Heart right ventricle (tissue), 16 donors: ENCODE results near the gene RAF1. TPM values are rescaled to one million over a fixed set of nuclear protein-coding genes. Genes with fewer than 3 reads are reported as not detected.

ENCODE experiments used
- ATAC-seq, 8 donors: fragments of 200-7000 bp; cut with Tn5 transposase; one replicate each; pipeline ENCODE4 v1.9.1; 2020; ENCODE audit warnings: mild to moderate bottlenecking in 8 of 8, moderate library complexity in 8 of 8, moderate number of reproducible peaks in 1 of 8
- DNase-seq, 2 donors: peaks; one replicate each; pipeline ENCODE4 v3.0.0-alpha.2; 2020
- H3K27ac ChIP-seq, 10 donors: fragments of 200-600 bp; sonication (generic) in 2 of 10; one replicate each; pipeline versions ENCODE4 v1.5.0 to v1.8.0; 2020 to 2022; ENCODE audit warnings: mild to moderate bottlenecking in 3 of 10
- H3K27me3 ChIP-seq, 7 donors: fragments of 200-600 bp; one replicate each; pipeline ENCODE4 v1.8.0; 2021 to 2022; ENCODE audit warnings: mild to moderate bottlenecking in 2 of 7
- H3K36me3 ChIP-seq, 9 donors: fragments of 200-600 bp; sonication (generic) in 1 of 9; one replicate each; pipeline versions ENCODE4 v1.5.0 to v1.8.0; 2020 to 2022; ENCODE audit warnings: mild to moderate bottlenecking in 2 of 9
- H3K4me1 ChIP-seq, 9 donors: fragments of 200-600 bp; sonication (generic) in 1 of 9; one replicate each; pipeline versions ENCODE4 v1.5.0 to v1.8.0; 2020 to 2022; ENCODE audit warnings: mild to moderate bottlenecking in 4 of 9
- H3K4me3 ChIP-seq, 10 donors: fragments of 200-600 bp; sonication (generic) in 2 of 10; one replicate each; pipeline versions ENCODE4 v1.5.0 to v1.8.0; 2020 to 2022; ENCODE audit warnings: mild to moderate bottlenecking in 7 of 10, moderate library complexity in 2 of 10
- H3K9me3 ChIP-seq, 11 donors: fragments of 200-600 bp in 10 of 11; sonication (generic) in 2 of 11; one replicate each; pipeline versions ENCODE4 v1.5.0 to v1.8.0; 2013 to 2022; ENCODE audit warnings: mild to moderate bottlenecking in 2 of 11, control low read depth in 1 of 11, moderate library complexity in 1 of 11
- WGBS, 2 donors: extraction: QIAGEN DNeasy Blood & Tissue Kit; methylation state at CpG; one replicate each; pipeline ENCODE4 v1.1.7; 2013; ENCODE audit warnings: inconsistent platforms in 1 of 2; 5-methylcytosine and 5-hydroxymethylcytosine counted together
- intact Hi-C, 10 donors: fragments of 100-400 bp; cut with DNase I; formaldehyde crosslinking; loops; one replicate each; pipeline versions ENCODE4 v1.11.1 to v1.14.2; 2022
- polyA plus RNA-seq, 2 donors: library from polyadenylated mRNA; stranded (reverse); fragments of 200-250 nt; gene quantifications; one replicate each; pipeline ENCODE4 v1.2.3, GENCODE V29; 2013
- total RNA-seq, 10 donors: library from RNA; stranded (reverse); fragmentation: NEBNext Ultra II Directional in 3 of 10; extraction: Animal tissue kit (Norgen Biotek cat#: 25700) in 3 of 10; gene quantifications; one replicate each; pipeline versions ENCODE4 v1.2.1 to v1.2.4, GENCODE V29; 2021 to 2023
- TF ChIP-seq, protein P1 (sequence below), 9 donors: fragments of 200-600 bp; sonication (generic) in 2 of 9; IDR thresholded peaks; one replicate each; pipeline versions ENCODE4 v1.5.0 to v1.8.0; 2021 to 2022; ENCODE audit warnings: antibody characterized with exemption in 9 of 9, mild to moderate bottlenecking in 5 of 9, moderate library complexity in 1 of 9
- donor health status: Arrhythmogenic right ventricular cardiomyopathy.
- donor health status: ischemic (EF 13 %, LVEDD 7.1; RV severe dilation, severe dysfunction).
- donor health status: healthy with polysubstance abuse.
- donor health status: DM: no; HTN: yes; CAD: no.
- donor health status: DM: no; HTN: no; CAD: no.
- donor health status: ischemic (EF 25% LVEDD 6.9; RV normal size, moderate dysfunction).
- donor health status: ischemic (EF 25% LVEDD 5.7; RV mildly dilated, moderate dysfunction).
- donor health status: healthy.
- donor health status: DM: yes; HTN: yes; CAD: no.
- donor health status: Ischemic cardiomyopathy.
- donor health status: ischemic (EF 35%, LVEDD 5.7; RV mildly dilated, moderate dysfunction).
- donor health status: nonischemic (EF 11% LVEDD 7.7; RV severe dilation, severe dysfunction).
- donor health status: DM: yes; HTN: yes; CAD: no.
- donor health status: PGD.
- donor health status: ischemic (EF 29% LVEDD 5.4; RV normal size, mild dysfunction).
- donor health status: nonischemic (EF 23%, LVEDD 6.1; RV moderate dilation, normal function).

RAF1 gene
- total and polyA plus RNA-seq, 12 donors = 65.4 to 193 (median 123) TPM

DNA sequence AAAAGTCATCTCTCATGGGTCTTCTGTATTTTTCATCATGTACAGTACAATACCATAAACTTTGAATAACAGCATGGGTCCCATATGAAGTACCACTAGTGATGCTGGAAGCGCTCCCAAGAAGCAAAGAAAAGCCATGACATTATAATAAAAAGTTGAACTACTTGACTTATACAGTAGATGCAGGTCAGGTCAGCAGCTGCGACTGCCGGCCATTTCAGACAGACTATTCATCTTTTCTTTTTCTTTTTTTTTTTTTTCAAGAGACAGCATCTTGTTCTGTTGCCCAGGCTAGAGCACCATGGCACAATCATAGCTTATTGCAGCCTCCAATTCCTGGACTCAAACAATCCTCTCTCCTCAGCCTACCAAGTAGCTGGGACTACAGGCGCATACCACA is 10.2 kb downstream of the RAF1 start:
- peaks cover 0 to 5% (median 0%) of the 10 kb centered on the region in 9 donors for H3K36me3 ChIP-seq
- H3K4me1 ChIP-seq = peaks cover under 1 to 87% (median 63%) of the 10 kb centered on the region in 9 donors
- ATAC-seq (no peak), DNase-seq (no peak)
- 68 to 77% methylated on average over 4 of the region's 4 CpGs for WGBS, 2 donors
- no peaks in the 10 kb centered on the region for H3K9me3 ChIP-seq
- intact Hi-C loops = loop anchor here in 2 of 10 donors (2.0 to 10.0 kb wide), 2 partner anchors 35 to 49 kb away; no protein-coding TSS in a partner anchor
- H3K4me3 ChIP-seq = no peak overlapping the region
- TF ChIP-seq, protein P1, sequence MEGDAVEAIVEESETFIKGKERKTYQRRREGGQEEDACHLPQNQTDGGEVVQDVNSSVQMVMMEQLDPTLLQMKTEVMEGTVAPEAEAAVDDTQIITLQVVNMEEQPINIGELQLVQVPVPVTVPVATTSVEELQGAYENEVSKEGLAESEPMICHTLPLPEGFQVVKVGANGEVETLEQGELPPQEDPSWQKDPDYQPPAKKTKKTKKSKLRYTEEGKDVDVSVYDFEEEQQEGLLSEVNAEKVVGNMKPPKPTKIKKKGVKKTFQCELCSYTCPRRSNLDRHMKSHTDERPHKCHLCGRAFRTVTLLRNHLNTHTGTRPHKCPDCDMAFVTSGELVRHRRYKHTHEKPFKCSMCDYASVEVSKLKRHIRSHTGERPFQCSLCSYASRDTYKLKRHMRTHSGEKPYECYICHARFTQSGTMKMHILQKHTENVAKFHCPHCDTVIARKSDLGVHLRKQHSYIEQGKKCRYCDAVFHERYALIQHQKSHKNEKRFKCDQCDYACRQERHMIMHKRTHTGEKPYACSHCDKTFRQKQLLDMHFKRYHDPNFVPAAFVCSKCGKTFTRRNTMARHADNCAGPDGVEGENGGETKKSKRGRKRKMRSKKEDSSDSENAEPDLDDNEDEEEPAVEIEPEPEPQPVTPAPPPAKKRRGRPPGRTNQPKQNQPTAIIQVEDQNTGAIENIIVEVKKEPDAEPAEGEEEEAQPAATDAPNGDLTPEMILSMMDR (IDR thresholded peaks at IDR 0.05) = no peak
- H3K27ac ChIP-seq = peak overlapping the region in 2 of 10 donors; percentile 36 to 45
- no peaks in the 10 kb centered on the region for H3K27me3 ChIP-seq

DNA sequence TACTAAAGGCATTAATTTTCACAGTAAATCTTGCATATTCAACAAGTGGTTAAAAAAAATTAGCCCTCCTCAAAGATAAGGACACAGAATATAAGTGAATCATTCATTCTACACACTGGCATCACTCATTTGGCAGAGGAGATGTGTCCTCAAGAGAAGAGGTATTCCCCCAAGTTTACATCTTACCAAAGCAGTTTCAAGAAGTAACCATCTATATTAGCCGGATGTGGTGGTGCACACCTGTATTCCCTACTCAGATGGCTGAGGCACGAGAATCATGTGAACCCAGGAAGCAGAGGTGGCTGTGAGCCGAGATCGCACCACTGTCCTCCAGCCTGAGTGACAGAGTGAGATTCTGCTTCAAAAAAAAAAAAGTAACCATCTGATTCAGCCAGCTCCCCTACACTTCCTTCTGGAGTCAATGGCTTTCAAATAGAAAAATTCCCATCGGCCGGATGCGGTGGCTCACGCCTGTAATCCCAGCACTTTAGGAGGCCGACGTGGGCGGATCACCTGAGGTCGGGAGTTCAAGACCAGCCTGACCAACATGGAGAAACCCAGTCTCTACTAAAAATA is 15.4 kb downstream of the RAF1 start:
- H3K36me3 ChIP-seq = peaks cover 0 to 5% (median 0%) of the 10 kb centered on the region in 9 donors
- no peak overlapping the region for H3K4me3 ChIP-seq
- H3K4me1 ChIP-seq = peaks cover 8 to 83% (median 63%) of the 10 kb centered on the region in 9 donors
- H3K27ac ChIP-seq = peak overlapping the region in 2 of 10 donors; percentile 10 to 71
- WGBS, 2 donors = 68 to 84% methylated on average over 12 of the region's 12 CpGs
- TF ChIP-seq, protein P1 (IDR thresholded peaks at IDR 0.05) = no peak
- no peaks in the 10 kb centered on the region for H3K9me3 ChIP-seq
- ATAC-seq = peak in 1 of 8 donors; percentile 24
- H3K27me3 ChIP-seq = no peaks in the 10 kb centered on the region
- no peak for DNase-seq
- intact Hi-C loops = no loop called here

DNA sequence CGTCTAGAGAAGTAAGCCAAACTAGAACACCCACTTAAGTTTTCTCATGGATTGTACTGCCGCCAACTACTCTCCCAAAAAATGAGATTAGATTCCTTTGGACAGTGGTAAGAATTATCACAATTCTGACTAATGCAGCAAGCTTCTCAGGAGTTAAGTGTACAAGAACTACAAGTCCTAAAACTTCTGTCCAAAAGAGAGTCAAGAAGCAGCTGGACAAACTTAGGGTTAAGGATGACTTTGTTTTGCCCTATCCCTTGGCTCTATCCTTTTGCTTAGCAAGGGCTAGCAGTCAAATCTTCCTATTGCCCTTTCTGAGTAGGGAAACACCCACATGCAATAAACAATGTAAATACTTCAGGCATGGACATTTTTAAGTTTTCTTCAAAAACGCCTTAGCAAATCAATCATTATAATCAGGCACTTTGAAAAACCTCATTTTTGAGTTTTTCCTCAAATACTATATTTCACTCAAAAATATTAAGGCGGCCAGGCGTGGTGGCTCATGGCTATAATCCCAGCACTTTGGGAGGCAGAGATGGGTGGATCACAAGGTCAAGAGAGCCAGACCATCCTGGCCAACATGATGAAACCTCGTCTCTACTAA is 19.5 kb downstream of the RAF1 start:
- Histone ChIP-seq H3K4me1 (peaks cover 14 to 64% (median 53%) of the 10 kb centered on the region in 9 donors), H3K9me3 (peaks cover 0 to 9% (median 0%) of the 10 kb centered on the region in 11 donors), H3K27me3 (no peaks in the 10 kb centered on the region), H3K27ac (peak overlapping the region in 5 of 10 donors; percentile 19 to 60 (median 44)), H3K36me3 (no peaks in the 10 kb centered on the region), H3K4me3 (no peak overlapping the region)
- peak in 6 of 8 donors; percentile 12 to 88 (median 44) for ATAC-seq
- TF ChIP-seq, protein P1 (IDR thresholded peaks at IDR 0.05) = no peak
- WGBS, 2 donors = 52 to 56% methylated on average over 6 of the region's 6 CpGs
- no peak for DNase-seq
- intact Hi-C loops = no loop called here

DNA sequence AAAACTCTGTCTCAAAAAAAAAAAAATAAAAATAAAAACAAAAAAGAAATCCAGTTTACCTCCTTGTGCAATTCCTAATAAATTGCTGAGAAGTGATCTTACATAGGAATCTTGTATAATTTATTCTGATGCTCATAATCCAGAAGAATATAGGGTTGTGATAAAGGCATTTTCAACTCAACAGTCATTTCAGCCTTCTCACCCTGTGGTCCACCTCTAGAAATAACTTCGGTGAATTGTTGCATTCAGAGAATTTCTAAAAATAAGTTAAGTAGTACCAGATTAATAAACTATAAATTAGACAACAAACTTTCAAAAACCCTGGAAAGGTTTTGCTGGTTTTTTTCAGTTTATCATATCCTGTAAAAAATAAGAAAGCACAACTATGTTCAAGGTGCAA is 20.2 kb downstream of the RAF1 start:
- TF ChIP-seq, protein P1 (IDR thresholded peaks at IDR 0.05) = no peak
- WGBS, 2 donors = 0% methylated on average over 1 of the region's 1 CpG
- Histone ChIP-seq H3K27ac (peak overlapping the region in 3 of 10 donors; percentile 19 to 60 (median 54)), H3K27me3 (no peaks in the 10 kb centered on the region), H3K36me3 (no peaks in the 10 kb centered on the region), H3K4me1 (peaks cover 14 to 68% (median 51%) of the 10 kb centered on the region in 9 donors), H3K4me3 (no peak overlapping the region), H3K9me3 (peaks cover 0 to 9% (median 0%) of the 10 kb centered on the region in 11 donors)
- DNase-seq = no peak
- ATAC-seq = no peak
- intact Hi-C loops = no loop called here
